ENCODE measurements around the gene HNRNPA2B1. TPM values are rescaled to one million over a fixed set of nuclear protein-coding genes. Genes with fewer than 3 reads are reported as not detected.

Gene HNRNPA2B1
- total and polyA plus RNA-seq, 2 of the 8 experiments (the other 6 are each of a cell fraction or from before 2014, with no cell fraction given) = 276 to 1,255 TPM

DNA sequence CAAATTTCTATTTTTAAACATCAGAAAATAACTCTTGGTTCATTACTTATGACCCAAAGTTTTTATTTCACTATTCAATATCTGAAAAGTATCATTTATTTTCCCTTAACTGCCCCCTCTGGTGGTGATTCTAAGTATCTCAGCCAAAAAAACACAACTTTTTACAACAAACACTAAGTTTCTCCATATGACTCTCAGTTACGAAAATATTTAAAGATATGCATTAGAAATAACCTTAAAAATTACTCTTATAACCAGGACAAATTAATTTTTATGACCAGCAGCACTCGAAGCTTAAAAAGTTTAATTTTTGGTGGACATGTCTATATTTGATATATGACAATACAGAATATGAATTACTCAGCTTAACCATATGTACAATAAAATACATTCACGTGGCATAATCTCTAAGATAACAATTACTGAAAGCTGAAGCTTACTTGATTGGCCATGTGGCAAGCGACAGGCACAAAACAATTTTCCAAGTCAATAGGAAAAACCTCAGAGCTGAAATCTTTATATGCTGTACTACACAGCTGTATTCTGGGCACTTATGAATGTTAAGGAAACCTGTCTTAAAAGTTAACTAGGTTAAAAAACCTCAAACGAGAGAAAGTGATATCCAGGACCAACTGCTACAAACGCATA lies 2.3 kb downstream of the HNRNPA2B1 start (continued):
- TF ChIP-seq, protein P1, sequence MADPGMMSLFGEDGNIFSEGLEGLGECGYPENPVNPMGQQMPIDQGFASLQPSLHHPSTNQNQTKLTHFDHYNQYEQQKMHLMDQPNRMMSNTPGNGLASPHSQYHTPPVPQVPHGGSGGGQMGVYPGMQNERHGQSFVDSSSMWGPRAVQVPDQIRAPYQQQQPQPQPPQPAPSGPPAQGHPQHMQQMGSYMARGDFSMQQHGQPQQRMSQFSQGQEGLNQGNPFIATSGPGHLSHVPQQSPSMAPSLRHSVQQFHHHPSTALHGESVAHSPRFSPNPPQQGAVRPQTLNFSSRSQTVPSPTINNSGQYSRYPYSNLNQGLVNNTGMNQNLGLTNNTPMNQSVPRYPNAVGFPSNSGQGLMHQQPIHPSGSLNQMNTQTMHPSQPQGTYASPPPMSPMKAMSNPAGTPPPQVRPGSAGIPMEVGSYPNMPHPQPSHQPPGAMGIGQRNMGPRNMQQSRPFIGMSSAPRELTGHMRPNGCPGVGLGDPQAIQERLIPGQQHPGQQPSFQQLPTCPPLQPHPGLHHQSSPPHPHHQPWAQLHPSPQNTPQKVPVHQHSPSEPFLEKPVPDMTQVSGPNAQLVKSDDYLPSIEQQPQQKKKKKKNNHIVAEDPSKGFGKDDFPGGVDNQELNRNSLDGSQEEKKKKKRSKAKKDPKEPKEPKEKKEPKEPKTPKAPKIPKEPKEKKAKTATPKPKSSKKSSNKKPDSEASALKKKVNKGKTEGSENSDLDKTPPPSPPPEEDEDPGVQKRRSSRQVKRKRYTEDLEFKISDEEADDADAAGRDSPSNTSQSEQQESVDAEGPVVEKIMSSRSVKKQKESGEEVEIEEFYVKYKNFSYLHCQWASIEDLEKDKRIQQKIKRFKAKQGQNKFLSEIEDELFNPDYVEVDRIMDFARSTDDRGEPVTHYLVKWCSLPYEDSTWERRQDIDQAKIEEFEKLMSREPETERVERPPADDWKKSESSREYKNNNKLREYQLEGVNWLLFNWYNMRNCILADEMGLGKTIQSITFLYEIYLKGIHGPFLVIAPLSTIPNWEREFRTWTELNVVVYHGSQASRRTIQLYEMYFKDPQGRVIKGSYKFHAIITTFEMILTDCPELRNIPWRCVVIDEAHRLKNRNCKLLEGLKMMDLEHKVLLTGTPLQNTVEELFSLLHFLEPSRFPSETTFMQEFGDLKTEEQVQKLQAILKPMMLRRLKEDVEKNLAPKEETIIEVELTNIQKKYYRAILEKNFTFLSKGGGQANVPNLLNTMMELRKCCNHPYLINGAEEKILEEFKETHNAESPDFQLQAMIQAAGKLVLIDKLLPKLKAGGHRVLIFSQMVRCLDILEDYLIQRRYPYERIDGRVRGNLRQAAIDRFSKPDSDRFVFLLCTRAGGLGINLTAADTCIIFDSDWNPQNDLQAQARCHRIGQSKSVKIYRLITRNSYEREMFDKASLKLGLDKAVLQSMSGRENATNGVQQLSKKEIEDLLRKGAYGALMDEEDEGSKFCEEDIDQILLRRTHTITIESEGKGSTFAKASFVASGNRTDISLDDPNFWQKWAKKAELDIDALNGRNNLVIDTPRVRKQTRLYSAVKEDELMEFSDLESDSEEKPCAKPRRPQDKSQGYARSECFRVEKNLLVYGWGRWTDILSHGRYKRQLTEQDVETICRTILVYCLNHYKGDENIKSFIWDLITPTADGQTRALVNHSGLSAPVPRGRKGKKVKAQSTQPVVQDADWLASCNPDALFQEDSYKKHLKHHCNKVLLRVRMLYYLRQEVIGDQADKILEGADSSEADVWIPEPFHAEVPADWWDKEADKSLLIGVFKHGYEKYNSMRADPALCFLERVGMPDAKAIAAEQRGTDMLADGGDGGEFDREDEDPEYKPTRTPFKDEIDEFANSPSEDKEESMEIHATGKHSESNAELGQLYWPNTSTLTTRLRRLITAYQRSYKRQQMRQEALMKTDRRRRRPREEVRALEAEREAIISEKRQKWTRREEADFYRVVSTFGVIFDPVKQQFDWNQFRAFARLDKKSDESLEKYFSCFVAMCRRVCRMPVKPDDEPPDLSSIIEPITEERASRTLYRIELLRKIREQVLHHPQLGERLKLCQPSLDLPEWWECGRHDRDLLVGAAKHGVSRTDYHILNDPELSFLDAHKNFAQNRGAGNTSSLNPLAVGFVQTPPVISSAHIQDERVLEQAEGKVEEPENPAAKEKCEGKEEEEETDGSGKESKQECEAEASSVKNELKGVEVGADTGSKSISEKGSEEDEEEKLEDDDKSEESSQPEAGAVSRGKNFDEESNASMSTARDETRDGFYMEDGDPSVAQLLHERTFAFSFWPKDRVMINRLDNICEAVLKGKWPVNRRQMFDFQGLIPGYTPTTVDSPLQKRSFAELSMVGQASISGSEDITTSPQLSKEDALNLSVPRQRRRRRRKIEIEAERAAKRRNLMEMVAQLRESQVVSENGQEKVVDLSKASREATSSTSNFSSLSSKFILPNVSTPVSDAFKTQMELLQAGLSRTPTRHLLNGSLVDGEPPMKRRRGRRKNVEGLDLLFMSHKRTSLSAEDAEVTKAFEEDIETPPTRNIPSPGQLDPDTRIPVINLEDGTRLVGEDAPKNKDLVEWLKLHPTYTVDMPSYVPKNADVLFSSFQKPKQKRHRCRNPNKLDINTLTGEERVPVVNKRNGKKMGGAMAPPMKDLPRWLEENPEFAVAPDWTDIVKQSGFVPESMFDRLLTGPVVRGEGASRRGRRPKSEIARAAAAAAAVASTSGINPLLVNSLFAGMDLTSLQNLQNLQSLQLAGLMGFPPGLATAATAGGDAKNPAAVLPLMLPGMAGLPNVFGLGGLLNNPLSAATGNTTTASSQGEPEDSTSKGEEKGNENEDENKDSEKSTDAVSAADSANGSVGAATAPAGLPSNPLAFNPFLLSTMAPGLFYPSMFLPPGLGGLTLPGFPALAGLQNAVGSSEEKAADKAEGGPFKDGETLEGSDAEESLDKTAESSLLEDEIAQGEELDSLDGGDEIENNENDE (IDR thresholded peaks at IDR 0.05; ENCODE audit: insufficient replicate concordance, low read length) = no peak
- TF ChIP-seq POLR2AphosphoS5 (IDR thresholded peaks at IDR 0.05; ENCODE audit: low read depth, low read length) = no peak

Data from H1 (cell line).